AG10803 (cell line): ENCODE results near the gene TAOK1.

Experiments
- DNase-seq: peaks from one replicate; pipeline ENCODE4 v3.0.0; 2010; ENCODE audit warnings: low read depth
- H3K4me3 ChIP-seq: 2 replicates; pipeline ENCODE4 v1.5.1; 2011; ENCODE audit warnings: mild to moderate bottlenecking, low read length, control low read depth
- TF ChIP-seq, protein P1 (sequence below): conservative IDR thresholded peaks from 2 replicates; pipeline ENCODE4 v1.5.1; 2011; ENCODE audit warnings: mild to moderate bottlenecking, low read length, control low read depth, inconsistent platforms

The TAOK1 gene

DNA sequence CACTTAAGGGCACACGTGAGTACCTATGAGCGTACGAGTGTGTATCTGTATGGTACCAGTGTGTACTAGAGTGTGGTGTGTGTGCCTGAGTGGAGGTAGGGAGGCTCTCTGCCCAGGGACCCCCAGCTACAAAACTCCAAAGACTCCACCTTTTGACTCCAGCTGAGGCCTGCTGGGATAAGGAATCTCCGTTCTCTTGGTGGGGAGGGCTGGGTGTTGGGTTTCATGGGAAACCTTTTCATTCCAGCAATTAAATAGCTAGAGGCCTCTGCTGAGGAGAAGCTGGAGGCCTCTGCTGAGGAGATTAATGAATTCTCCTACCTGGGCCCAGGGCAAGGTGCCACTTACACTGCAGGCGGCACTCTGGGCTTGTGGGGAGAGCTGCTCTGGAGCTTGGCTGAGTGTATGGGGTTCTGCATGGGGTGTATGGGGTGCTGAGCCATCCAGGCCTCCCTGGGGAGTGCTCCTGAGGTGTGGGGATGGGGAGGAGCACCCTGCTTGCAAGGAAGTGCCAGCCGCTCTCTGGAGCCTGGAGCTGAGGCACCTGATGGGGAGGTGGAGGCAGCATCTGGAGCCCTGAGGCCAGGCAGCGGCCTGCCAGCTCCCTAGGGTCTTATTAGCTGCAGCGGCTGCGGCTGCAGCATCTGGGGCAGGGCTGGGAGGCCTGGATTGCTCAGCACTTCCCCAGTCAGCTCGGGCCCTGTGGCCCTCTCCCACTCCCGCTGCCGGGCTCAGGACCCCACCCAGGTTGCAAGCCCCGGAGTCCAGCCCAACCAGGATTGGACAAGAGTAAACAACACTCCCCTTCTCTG, 207.4 kb downstream of the TAOK1 start:
- H3K4me3 ChIP-seq, result no peak overlapping the region
- TF ChIP-seq, protein P1, sequence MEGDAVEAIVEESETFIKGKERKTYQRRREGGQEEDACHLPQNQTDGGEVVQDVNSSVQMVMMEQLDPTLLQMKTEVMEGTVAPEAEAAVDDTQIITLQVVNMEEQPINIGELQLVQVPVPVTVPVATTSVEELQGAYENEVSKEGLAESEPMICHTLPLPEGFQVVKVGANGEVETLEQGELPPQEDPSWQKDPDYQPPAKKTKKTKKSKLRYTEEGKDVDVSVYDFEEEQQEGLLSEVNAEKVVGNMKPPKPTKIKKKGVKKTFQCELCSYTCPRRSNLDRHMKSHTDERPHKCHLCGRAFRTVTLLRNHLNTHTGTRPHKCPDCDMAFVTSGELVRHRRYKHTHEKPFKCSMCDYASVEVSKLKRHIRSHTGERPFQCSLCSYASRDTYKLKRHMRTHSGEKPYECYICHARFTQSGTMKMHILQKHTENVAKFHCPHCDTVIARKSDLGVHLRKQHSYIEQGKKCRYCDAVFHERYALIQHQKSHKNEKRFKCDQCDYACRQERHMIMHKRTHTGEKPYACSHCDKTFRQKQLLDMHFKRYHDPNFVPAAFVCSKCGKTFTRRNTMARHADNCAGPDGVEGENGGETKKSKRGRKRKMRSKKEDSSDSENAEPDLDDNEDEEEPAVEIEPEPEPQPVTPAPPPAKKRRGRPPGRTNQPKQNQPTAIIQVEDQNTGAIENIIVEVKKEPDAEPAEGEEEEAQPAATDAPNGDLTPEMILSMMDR, result no peak
- no peak for DNase-seq
